Lower leg skin (tissue), 3 donors: ENCODE measurements around the gene HPGDS.

Experiments used
- POLR2A ChIP-seq, 2 donors: fragments of 450-650 bp; IDR thresholded peaks; one replicate each; pipeline ENCODE4 v1.6.1; 2016 to 2017; ENCODE audit warnings: antibody characterized with exemption in 2 of 2, mild to moderate bottlenecking in 1 of 2, moderate library complexity in 1 of 2
- TF ChIP-seq, protein P1 (sequence below), 3 donors: fragments of 450-650 bp; IDR thresholded peaks; one replicate each; pipeline ENCODE4 v1.5.1; 2016; ENCODE audit warnings: antibody characterized with exemption in 3 of 3, mild to moderate bottlenecking in 3 of 3, moderate library complexity in 2 of 3

DNA sequence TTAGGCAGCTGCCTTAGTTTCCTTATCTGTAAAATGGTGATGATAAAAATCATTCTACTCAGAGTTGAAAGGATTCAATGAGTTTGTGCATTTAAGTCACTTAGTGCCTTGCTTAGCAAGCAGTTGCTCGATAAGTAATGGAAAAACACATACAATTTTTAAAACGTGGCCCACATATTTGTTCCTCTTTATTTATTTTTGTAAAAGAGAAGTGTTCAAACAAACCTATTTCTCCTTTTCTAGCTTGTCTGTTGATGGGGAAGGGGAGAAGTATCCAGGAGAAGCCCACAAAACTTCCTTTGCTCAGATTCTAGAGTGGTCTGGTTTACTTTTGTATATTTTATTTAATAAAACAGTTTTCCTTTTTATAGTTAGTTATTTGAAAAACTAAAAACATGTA is 3.3 kb upstream of the HPGDS start:
- TF ChIP-seq, protein P1, sequence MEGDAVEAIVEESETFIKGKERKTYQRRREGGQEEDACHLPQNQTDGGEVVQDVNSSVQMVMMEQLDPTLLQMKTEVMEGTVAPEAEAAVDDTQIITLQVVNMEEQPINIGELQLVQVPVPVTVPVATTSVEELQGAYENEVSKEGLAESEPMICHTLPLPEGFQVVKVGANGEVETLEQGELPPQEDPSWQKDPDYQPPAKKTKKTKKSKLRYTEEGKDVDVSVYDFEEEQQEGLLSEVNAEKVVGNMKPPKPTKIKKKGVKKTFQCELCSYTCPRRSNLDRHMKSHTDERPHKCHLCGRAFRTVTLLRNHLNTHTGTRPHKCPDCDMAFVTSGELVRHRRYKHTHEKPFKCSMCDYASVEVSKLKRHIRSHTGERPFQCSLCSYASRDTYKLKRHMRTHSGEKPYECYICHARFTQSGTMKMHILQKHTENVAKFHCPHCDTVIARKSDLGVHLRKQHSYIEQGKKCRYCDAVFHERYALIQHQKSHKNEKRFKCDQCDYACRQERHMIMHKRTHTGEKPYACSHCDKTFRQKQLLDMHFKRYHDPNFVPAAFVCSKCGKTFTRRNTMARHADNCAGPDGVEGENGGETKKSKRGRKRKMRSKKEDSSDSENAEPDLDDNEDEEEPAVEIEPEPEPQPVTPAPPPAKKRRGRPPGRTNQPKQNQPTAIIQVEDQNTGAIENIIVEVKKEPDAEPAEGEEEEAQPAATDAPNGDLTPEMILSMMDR (IDR thresholded peaks at IDR 0.05): no peak
- no peak for TF ChIP-seq POLR2A (IDR thresholded peaks at IDR 0.05)
